GM12864 (cell line): ENCODE data around the gene SSTR5.

ENCODE experiments used
- DNase-seq: peaks from one replicate; pipeline ENCODE4 v3.0.0-alpha.2; 2011; ENCODE audit warnings: low read depth
- H3K4me3 ChIP-seq: 2 replicates; pipeline ENCODE4 v1.5.1; 2011; ENCODE audit warnings: mild to moderate bottlenecking, low read depth, low read length, control low read depth
- CTCF ChIP-seq: IDR thresholded peaks from 2 replicates; pipeline ENCODE4 v1.5.1; 2011; ENCODE audit warnings: low read depth, mild to moderate bottlenecking, moderate library complexity, low read length, control low read depth, inconsistent platforms; ENCODE audit errors: missing control alignments

SSTR5 gene

GRCh38 chr16:1112506-1113184 is 40.1 kb downstream of the SSTR5 start:
- no peak overlapping the region for H3K4me3 ChIP-seq
- TF ChIP-seq CTCF = no peak
- no peak for DNase-seq

GRCh38 chr16:1113489-1113888 is 40.9 kb downstream of the SSTR5 start:
- no peak overlapping the region for H3K4me3 ChIP-seq
- DNase-seq = no peak
- TF ChIP-seq CTCF = no peak

GRCh38 chr16:1113889-1114526 is 41.5 kb downstream of the SSTR5 start:
- no peak for TF ChIP-seq CTCF

GRCh38 chr16:1116693-1117077 is 44.1 kb downstream of the SSTR5 start:
- no peak overlapping the region for H3K4me3 ChIP-seq
- no peak for DNase-seq
- no peak for TF ChIP-seq CTCF

More at GRCh38 chr16:1113889-1114526, 41.5 kb downstream of the SSTR5 start:
- H3K4me3 ChIP-seq = no peak overlapping the region
- DNase-seq = no peak

- no peak overlapping the region for H3K4me3 ChIP-seq
- TF ChIP-seq CTCF = no peak
- DNase-seq = no peak
Observed at GRCh38 chr16:1117176-1117900, 44.8 kb downstream of the SSTR5 start.

GRCh38 chr16:1117926-1118325 is 45.4 kb downstream of the SSTR5 start:
- TF ChIP-seq CTCF = no peak
- H3K4me3 ChIP-seq = no peak overlapping the region
- DNase-seq = no peak

GRCh38 chr16:1119129-1119528 is 46.6 kb downstream of the SSTR5 start:
- no peak for TF ChIP-seq CTCF
- no peak overlapping the region for H3K4me3 ChIP-seq
- DNase-seq = no peak
